ENCODE measurements around the gene MLXIPL.
"Not testable (repeated sequence)": the region's sequence is repeated elsewhere in the genome, so short reads cannot be mapped to it uniquely, and the experiment has no call there.

The MLXIPL gene

DNA sequence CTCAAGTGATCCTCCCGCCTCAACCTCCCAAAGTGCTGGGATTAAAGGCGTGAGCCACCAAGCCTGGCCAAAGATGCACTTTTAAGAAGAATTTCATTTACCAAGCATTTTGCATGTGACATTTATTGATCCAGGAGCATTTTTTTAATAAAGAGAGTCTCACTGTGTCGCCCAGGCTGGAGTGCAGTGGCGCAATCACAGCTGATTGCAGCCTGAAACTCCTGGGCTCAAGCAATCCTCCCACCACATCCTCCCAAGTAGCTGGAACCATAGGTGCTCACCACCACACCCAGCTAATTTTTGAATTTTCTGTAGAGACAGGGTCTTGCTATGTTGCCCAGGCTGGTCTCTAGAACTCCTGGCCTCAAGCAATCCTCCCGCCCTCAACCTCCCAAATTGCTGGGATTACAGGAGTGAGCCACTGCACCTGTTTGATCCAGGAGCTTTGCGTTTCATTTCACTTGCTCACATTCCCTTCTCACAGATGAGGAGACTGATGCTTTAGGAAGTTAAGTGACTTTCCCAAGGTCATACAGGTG is 41.6 kb downstream of the MLXIPL start:
- no peak for DNase-seq

GRCh38 chr7:73581006-73581405 is 43.3 kb downstream of the MLXIPL start:
- DNase-seq, result not testable (repeated sequence)

DNA sequence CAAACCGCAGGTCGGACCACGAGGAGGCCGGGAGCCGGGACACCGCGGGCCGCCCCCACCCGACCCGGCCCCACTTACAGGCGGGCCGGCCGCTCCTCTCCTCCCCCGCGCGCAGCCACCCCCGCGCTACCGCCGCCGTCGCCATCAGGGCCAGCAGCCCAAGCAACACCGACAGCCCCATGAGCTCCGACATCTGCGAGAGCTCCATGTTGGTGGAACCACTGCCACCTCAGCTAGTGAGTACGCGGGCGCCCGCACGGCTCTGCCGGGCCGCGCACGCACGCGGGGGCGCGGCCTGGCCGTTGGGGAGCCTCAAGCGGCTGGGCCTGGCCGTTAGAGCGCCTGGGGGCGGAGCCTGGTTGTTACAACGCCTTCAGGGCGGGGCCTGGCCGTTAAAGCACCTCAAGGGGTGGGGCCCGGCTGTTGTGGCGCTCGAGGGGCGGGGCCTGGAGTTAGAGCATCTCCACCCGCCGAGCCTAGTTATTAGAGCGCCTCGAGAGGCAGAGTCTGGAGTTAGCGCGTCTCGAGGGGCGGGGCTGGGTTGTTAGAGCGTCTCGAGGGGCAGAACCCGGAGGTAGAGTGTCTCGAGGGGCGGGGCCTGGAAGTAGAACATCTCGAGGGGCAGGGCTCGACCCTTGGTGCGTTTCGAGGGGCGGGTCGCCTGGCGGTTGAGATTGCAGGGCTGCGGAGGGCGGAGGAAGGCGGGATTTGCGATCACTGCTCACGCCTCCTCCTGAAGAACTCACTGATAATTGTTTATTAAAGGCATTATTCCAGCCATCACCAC is 45.8 kb downstream of the MLXIPL start, which contains the start of gene TBL2:
TBL2 (minus strand) TSS at position 238 of the 787 bp plus-strand sequence; CDS start at position 208, 30 bp downstream.
- peak; percentile 52 to 100 (median 98) for DNase-seq

DNA sequence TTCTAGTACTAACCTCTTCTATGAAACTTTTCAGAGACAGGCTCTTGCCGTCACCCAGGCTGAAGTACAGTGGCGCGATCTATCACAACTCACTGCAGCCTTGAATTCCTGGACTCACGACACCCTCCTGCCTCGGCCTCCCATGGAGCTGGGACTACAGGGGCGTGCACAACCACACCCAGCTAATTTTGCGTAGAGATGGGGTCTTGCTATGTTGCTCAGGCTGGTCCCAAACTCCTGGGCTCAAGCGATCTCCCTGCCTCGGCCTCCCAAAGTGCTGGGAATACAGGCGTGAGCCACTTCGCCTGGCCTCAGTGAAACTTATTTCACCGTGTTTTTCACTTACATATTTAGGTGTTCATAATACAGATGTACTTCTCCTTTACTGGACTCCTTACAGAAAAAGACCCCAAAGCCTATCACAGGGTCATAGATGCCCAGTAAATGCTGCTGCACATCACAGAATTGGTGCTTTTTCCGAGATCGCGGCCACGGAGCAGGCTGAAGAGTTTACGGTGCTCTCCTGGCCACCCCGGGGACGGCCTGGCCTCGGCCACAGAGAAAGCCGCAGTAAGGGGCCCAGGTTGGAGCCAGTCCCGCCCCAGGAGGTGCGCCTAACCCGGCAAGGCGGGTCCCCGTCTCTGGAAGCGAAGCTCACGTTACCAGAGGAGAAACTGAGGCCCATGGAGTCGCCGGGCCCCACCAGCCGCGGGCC is 46.5 kb downstream of the MLXIPL start:
- DNase-seq, result peak in 1 of 56 donors; percentile 52

GRCh38 chr7:73573791-73574190 is 50.5 kb downstream of the MLXIPL start:
- DNase-seq, result no peak

- no peak for DNase-seq
Measured at GRCh38 chr7:73573276-73573675, 51.0 kb downstream of the MLXIPL start.

- no peak for DNase-seq
Measured at GRCh38 chr7:73572767-73573186, 51.5 kb downstream of the MLXIPL start.

DNA sequence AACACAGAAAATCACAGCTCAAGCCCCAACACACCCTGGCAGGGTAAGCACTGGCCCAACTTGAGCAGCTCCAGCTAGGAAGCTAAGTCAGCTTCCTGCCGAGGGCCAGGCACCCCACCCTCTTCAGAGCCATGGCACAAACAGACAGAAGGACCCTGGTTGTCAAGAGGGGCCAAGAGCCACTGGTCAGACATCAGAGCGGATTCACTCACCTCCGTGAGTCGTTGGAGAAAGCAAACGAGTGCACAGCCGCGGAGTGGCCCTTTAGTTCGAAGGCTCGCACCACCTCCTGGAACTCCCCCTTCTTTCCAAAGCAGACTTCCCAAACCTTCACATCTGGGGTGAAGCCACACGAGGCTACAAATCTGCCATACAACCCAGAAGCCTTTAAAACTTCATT is 53.3 kb downstream of the MLXIPL start:
- DNase-seq, result no peak

DNA sequence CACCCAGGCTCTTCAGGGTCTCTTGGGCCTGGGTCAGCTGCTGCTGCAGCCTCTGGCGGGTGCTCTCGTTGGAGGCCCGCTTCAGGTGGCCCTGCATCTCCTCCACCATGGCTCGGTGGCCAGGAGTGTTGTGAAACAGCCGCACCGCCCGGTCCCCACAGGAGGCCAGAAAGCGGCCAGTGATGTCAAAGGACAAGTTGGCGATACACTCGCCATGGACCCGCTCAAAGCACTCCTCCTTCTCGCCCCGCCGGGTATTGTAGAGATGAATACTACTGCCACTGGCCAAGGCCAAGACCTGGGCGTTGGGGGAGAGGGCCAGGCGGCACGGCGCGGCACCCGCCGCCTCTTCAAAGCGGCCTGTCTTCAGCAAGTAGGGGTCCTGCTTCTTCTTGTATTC is 53.8 kb downstream of the MLXIPL start:
- no peak for DNase-seq

GRCh38 chr7:73569042-73569608 is 55.2 kb downstream of the MLXIPL start:
- DNase-seq, result no peak

- no peak for DNase-seq
Measured at GRCh38 chr7:73567846-73568685, 56.3 kb downstream of the MLXIPL start.

DNA sequence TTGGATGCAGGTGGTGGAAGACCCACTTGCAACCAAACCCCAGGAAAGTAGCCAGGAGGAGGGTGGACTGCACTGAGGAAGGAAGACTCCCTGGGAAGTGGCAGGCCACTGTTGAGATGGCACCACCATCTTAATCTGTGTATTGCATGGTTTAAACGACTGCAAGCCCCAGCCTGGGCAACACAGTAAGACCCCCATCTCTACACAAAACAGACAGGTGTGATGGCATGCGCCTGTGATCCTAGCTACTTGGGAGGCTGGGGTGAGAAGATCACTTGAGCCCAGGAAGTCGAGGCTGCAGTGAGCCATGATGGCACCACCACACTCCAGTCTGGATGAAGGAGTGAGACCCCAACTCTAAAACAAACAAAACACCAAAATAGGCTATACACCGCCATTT is 57.2 kb downstream of the MLXIPL start:
- DNase-seq, result no peak

- not testable (repeated sequence) for DNase-seq
Measured at GRCh38 chr7:73566431-73566830, 57.9 kb downstream of the MLXIPL start.

DNA sequence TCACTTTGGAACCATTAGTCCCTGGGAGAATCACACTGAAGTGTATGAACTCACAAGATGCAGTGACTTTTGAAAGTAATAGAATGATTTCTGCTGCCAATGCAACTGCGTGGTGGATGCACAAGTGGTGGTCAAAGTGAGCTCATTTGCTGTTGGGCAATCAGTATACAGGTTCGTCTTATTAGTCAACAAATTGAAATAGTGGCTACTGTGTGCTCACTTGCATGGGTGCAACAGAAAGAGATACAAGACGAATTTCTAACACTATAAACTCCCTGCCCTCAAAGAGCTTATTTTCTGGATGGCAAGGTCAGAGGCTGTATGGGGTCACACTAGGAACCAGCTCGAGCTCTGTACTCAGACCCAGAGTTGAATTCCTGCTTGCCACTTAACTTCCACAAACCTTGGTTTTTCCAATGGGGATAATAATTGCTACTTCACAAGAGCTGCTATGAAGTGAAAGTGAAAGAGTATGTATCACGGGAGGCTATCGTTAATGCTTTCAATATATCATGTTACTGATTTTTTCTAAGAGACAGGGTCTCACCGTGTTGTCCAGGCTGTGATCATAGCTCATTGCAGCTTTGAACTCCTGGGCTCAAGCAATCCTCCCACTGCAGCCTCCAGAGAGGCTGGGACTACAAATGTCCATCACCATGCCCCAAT is 58.5 kb downstream of the MLXIPL start:
- no peak for DNase-seq

- DNase-seq, result no peak
Measured at GRCh38 chr7:73560109-73560835, 64.0 kb downstream of the MLXIPL start.

- peak in 45 of 56 donors; percentile 6 to 82 (median 62) for DNase-seq
Measured at GRCh38 chr7:73557397-73558257, 66.7 kb downstream of the MLXIPL start, which contains the start of gene BCL7B. Gene BCL7B, minus strand, starts transcription at chr7:73557690. Its CDS starts 112 bp downstream, at chr7:73557578.

- DNase-seq, result peak; percentile 46 to 95 (median 85)
Measured at GRCh38 chr7:73557108-73557396, 67.3 kb downstream of the MLXIPL start.

GRCh38 chr7:73556208-73557107 is 67.9 kb downstream of the MLXIPL start:
- no peak for DNase-seq

Measured in amygdala (tissue), 56 donors.